Eye (tissue), 1 donor: Measurements from ENCODE around the gene CIB1.

Experiments
- DNase-seq: peaks from one replicate; pipeline ENCODE4 v3.0.0-alpha.2; 2015

CIB1 gene

GRCh38 chr15:90213818-90214204, 19.9 kb downstream of the CIB1 start:
- no peak for DNase-seq

GRCh38 chr15:90213122-90213817, 20.5 kb downstream of the CIB1 start:
- no peak for DNase-seq

- no peak for DNase-seq
Measured at GRCh38 chr15:90212221-90213098, 21.3 kb downstream of the CIB1 start.

- no peak for DNase-seq
Measured at GRCh38 chr15:90211440-90212143, 22.1 kb downstream of the CIB1 start.

- no peak for DNase-seq
Measured at GRCh38 chr15:90211009-90211408, 22.7 kb downstream of the CIB1 start.

- no peak for DNase-seq
Measured at GRCh38 chr15:90210593-90210992, 23.1 kb downstream of the CIB1 start.

- DNase-seq = no peak
Measured at GRCh38 chr15:90209591-90209990, 24.1 kb downstream of the CIB1 start.

GRCh38 chr15:90208356-90208755, 25.4 kb downstream of the CIB1 start:
- no peak for DNase-seq

GRCh38 chr15:90207252-90207651, 26.5 kb downstream of the CIB1 start:
- DNase-seq = no peak

GRCh38 chr15:90205886-90206285, 27.9 kb downstream of the CIB1 start:
- no peak for DNase-seq

- DNase-seq = no peak
Measured at GRCh38 chr15:90205050-90205848, 28.5 kb downstream of the CIB1 start.

GRCh38 chr15:90203922-90204321, 29.8 kb downstream of the CIB1 start:
- peak; percentile 62 for DNase-seq

GRCh38 chr15:90203473-90203872, 30.3 kb downstream of the CIB1 start:
- DNase-seq = no peak

GRCh38 chr15:90202929-90203328, 30.8 kb downstream of the CIB1 start:
- DNase-seq = no peak

GRCh38 chr15:90201944-90202375, 31.8 kb downstream of the CIB1 start:
- no peak for DNase-seq

- DNase-seq = peak; percentile 93
Measured at GRCh38 chr15:90201130-90201943, 32.4 kb downstream of the CIB1 start, which contains the start of gene SEMA4B. Gene SEMA4B (plus strand): TSS chr15:90201330. CDS start chr15:90201579, 249 bp downstream.

GRCh38 chr15:90200534-90201129, 33.1 kb downstream of the CIB1 start:
- no peak for DNase-seq

- no peak for DNase-seq
Measured at GRCh38 chr15:90194655-90195054, 39.1 kb downstream of the CIB1 start.

GRCh38 chr15:90192961-90193786, 40.6 kb downstream of the CIB1 start:
- DNase-seq = no peak

- DNase-seq = peak; percentile 80
Measured at GRCh38 chr15:90191794-90192509, 41.8 kb downstream of the CIB1 start.
